GM12872 (cell line): ENCODE results near the gene ATP1A2.

Experiments
- CTCF ChIP-seq: IDR thresholded peaks from 3 replicates; pipeline ENCODE4 v1.5.1; 2011; ENCODE audit warnings: low read depth, mild to moderate bottlenecking, low read length, moderate library complexity; ENCODE audit not compliant: insufficient read depth

Gene ATP1A2

GRCh38 chr1:160136121-160136925 lies 20.8 kb downstream of the ATP1A2 start:
- no peak for TF ChIP-seq CTCF

- TF ChIP-seq CTCF = no peak
Observed at GRCh38 chr1:160136926-160137200, 21.3 kb downstream of the ATP1A2 start.

GRCh38 chr1:160137216-160137862 lies 21.8 kb downstream of the ATP1A2 start:
- TF ChIP-seq CTCF = no peak

GRCh38 chr1:160139840-160140239 lies 24.3 kb downstream of the ATP1A2 start:
- no peak for TF ChIP-seq CTCF

- TF ChIP-seq CTCF = no peak
Observed at GRCh38 chr1:160143695-160144094, 28.1 kb downstream of the ATP1A2 start.

- TF ChIP-seq CTCF = no peak
Observed at GRCh38 chr1:160144921-160145320, 29.4 kb downstream of the ATP1A2 start.

GRCh38 chr1:160146107-160146506 lies 30.5 kb downstream of the ATP1A2 start:
- no peak for TF ChIP-seq CTCF
